GM04503 (cell line): ENCODE measurements around the gene CTIF.

ENCODE experiments used
- DNase-seq: peaks from one replicate; pipeline ENCODE4 v3.0.0-alpha.2; 2012; ENCODE audit warnings: low read depth

CTIF gene

DNA sequence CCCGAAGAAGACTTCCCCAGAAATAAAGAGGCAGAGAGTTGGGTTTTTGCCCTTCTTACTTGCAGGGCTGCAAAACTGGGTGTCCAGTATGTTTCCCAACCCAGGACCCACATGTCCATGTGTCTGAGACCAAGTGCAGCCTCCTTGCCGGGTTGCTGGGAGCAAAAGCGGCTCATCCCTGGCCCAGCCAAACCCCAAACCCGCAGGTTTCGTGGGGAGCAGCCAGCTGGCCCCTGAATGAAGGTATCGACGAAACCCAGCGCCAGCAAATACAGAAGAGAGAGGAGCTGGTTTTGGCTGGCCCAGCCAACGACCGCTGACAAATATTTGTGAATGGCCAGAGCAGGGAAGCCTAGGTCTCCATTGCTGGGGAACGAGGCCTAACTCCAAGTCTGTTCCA is 214.9 kb downstream of the CTIF start:
- no peak for DNase-seq

DNA sequence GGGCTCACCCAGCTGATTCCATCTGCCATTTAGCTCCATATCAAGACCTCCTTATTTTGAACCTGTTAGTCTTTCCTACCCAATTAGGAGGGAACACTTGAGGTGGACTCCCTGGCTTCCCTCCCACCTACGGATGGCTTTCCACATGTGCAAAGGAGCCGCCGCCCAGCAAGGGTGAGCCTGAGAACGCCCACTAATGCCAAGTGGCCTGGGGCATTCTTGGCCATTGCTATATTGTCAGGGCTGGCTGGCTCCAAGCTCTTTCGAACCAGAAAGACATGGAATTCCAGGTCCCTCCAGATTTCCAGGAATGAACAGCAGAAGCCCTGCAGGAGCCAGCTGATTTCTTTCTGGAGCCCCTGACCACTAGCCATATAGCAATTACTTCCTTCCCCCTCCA is 215.7 kb downstream of the CTIF start:
- DNase-seq, result no peak

DNA sequence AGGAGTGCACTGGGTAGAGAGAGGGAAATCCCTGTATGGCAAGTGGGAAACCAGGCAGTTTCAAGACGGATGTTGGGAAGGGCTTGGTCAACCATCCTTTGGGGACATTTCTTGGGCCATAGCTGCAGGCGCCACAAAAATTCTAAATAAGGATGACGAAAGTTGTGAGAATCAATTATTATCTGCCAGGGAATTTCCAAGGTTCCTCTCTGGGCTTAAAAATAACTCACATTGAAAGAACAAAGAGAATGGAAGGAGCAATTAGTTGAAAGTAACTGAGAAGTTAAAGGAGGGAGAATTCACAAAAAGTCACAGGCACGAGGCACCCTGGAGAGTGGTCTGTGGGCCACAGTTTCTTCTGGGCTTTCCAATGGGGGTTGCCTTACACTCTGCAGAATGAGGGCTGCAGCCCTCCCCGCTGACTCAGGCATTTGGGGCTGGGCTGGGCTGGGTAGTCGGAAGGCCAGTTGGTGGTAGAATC is 216.2 kb downstream of the CTIF start:
- no peak for DNase-seq

DNA sequence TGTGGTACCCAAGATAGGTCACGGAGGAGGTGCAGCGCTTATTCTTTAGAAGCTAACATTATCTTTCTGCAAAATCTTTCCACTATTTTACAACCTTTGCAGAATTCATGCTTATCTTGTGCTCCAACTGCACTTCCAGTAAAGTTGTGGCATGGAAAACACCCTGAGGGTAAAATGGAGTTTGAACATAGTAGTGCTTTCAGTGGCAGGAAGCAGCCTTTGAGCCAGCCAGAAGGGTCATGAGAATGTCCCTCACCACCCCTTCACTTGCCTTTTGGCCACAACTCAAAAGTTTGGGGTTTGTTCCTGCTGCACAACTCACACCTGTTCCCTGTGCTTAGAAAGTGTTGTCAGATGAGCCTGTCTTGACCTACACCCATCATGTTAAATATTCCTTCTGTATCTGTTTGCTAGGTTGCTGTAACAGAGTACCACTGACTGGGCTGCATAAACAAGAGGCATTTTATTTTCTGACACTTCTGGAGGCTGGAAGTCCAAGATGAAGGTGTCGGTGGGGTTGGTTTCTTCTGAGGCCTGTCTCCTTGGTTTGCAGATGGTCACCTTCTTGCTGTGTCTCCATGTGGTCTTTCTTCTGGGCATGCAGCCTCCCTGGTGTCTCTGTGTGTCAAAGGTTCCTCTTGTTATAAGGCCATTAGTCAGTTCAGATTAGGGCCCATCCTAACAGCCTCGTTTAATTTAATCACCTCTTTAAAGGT is 217.8 kb downstream of the CTIF start:
- DNase-seq, result no peak

DNA sequence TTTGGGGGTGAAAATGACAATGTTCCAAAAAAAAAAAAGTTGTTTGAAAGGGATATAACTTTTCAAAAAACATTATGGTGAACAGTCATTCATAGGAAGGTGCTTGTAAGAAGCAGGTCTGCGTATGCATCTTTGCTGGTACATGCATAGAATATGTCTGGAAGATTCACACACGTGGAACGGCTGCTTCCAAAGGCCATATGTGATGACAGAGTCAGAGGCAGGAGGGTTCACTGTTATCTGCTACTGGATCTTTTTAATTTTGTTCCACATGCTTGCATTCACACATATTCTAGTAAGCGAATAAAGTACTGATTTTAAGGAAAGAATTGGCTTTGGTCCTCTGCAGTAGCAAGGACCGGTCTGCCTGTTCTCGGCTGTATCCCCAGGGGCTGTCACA is 218.5 kb downstream of the CTIF start:
- no peak for DNase-seq

DNA sequence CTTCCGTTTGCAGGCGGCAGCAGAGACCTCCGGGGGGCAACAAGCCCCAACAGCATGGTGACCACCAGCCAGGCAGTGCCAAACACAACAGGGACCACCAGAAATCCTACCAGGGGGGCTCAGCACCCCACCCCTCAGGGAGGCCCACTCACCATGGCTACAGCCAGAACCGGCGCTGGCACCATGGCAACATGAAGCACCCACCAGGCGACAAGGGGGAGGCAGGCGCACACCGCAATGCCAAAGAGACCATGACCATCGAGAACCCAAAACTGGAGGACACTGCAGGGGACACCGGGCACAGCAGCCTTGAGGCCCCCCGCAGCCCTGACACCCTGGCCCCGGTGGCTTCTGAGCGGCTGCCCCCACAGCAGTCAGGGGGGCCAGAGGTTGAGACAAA is 219.1 kb downstream of the CTIF start:
- no peak for DNase-seq

DNA sequence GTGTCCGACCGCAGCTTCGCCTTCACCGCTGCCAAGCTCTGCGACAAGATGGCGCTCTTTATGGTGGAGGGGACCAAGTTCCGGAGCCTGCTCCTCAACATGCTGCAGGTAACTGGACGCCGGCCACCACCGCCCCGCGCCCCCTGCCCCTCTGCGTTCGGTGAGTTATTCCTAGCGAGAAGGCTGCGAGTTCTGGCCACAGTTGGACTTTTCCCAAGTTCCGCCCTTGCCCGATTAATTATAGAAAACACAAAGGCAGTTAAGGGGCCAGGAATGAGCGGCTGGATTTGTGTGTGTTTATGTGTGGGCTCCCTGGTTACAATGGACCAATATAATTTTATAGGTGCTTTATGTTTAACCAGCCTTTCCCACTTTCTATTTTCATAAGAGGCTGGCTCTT is 222.8 kb downstream of the CTIF start:
- no peak for DNase-seq

DNA sequence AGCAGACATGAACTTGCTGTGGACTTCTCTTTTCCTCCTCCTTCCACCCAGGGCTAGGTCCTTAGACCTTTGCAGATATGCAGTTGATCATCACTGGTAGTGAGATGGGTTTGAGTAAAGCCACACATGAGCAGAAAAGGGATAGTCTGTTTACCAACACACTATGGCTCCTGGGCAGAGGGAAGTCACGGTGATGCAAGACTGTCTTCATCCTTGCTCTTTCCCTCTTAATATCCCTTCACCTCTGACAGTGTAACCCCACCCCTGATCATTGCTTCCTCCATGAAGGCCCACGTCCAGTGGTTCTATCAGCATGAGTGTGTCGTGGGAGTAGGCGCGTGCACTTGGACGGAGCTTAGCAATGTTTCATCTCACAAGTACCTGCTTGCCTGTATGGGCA is 223.2 kb downstream of the CTIF start:
- DNase-seq, result no peak

DNA sequence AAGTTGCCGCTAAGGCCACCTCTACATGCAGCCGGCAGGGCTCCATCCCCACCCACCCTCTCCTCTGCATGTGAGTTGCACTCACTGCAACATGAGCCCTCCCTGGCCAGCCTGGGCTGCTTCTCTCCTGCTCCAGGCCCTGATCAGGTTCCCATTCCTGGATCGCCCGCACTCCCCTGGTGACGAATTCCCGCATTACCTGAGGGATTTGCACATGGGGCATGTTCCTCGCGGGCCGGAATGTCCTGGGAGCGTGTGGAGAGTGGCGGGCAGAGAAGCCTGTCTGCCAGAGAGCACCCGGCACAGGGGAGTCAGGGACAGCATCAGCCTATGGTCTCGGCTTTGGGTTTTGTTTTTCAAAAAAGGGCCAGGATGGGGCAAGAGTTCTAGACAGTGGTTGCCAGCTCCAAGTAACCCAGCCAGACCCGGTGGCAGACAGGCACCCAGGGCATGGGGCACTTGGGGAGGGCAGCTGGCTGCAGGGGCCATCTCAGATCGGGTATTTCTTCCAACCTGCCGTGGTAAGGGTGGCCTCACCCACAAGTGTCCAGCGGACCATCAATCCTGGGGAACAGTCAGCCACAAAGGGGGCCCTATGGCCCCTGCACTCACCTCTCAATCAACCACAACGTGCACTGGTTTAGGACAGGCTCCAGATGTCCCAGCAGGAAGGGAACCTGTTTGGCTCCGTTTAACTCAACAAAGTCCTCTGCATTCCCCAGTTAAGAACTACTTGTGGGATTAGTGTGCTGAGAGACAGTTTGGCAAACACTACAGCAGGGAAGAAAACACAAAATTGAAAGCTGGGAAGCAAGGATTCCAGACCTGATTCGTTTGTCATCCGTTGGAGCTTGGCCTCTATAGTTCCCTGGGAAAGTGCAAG is 224.2 kb downstream of the CTIF start:
- DNase-seq, result no peak

DNA sequence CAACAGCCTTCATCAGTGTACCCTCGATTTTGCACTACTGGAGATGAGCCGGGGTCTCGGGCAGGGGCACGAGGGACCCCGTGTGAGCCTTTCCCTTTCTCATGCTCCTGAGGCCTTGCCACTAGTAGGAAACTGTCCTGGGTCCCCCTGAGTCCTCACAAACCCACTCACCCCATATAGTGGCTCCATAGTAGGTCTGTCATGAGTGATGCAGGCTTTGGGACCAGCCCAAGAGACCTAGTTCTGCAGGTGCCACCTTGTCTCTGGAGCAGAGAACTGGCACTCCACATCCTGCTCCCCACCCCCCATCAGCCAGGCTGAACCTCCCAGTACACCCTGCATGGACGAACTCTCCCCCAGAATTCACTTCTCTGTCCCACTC is 224.9 kb downstream of the CTIF start:
- no peak for DNase-seq

DNA sequence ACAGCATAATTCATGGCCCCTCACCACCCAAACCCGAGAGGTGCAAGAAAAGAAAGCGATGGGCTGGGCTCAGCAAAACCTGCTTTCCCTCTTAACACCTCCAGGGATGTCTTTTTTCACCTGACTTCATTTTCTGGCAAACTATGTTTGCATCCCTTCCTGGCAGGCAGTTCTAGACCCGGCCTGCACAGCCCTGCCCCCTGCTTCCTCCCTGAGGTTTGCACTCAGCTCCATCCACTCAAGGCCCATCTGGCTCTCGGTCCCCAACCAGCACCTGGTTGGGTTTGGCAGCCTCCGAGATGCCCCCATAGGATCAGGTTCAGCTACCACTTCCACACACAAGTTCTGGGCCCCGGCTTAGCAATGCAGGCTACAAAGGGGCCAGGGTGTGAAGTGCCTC is 226.2 kb downstream of the CTIF start:
- DNase-seq, result no peak

DNA sequence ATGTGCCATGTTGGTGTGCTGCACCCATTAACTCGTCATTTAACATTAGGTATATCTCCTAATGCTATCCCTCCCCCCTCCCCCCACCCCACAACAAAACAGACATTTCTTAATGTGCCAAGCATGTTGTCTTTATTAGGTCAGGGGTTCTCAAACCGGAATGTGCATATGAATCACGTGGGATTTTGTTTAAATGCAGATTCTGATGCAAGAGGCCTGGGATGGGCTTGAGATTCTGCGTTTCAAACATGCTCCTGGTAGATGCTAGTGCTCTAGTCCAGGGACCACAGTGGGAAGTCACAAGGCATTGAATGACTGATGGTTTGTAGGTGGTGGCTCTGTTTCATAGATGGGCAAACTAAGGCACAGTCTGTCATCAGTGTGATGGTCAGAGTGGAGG is 227.2 kb downstream of the CTIF start:
- DNase-seq, result no peak

DNA sequence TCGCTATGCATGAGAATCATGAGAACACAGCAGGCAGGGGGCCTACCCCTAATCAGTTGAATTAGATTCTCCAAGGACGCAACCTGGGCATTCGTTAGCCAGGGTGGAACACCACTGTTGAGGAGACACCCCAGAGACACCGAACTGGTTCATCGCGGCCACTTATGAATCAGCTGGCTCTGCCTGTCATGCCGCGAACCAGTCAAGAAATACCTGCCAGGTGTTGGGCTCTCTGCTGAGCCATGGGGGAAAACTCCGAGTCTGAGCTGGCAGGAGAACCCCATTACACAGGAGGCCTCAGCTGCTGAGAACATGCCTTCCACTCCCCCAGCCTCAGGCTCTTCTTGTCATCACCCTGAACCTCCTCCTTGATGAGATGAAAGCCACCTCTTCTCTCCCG is 227.7 kb downstream of the CTIF start:
- no peak for DNase-seq

DNA sequence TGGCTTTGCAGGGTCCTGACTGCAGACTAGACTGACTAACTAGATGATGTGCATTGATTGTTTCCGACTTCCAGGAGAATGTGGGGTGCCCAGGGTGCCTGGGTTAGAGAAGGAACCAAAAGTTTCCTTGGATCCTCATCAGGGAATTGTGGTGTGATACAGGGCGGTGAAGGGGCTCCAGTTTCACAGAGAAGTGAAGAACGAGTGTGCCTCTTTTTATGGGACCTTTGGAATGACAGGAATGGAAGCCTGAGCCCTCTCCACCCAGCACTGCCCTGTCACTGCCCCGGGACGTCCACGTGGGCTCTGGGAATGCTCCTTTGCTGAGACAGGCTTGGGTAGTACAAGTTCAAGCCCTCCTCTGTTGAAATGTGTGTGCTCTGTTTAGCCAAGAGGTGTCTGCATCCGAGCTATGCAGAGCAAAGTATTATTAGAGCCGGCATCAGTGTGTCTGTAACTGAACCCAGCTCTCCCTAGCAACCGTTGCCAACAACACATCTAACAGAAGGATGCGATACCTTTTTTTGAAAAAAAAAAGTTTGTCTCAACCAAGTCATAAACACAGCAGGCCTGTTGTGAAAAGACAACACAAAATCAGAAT is 228.4 kb downstream of the CTIF start:
- DNase-seq, result peak; percentile 76

DNA sequence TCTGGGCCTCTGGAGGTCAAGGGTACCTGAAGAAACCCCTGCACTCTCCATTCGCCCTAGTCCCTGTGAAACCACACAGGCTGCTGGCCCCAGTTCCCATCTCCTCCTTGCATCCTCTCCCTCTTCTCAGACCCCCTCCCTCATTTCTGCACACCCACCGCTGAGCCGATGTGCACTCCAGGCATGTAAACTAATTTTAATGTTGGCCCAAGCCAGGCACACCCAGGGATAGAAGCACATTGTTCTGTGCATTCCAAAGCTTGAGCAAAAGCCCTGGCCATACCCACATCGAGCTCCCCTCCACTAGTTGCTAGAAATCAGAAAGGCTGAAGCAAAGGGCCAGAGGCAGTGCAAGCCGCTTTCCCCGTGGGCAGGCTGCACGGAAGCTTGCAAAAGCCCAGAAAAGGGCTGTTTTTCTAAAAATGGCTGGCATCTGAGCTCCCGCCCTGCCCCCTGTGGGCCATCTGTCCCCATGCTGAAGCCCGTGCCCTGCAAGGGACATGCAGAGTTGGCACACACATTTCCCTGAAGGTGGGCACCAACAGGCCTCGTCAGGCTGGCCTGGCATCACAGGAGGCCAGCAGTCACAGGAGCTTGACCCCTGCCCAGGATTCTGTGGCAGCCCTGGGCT is 230.3 kb downstream of the CTIF start:
- DNase-seq, result no peak

DNA sequence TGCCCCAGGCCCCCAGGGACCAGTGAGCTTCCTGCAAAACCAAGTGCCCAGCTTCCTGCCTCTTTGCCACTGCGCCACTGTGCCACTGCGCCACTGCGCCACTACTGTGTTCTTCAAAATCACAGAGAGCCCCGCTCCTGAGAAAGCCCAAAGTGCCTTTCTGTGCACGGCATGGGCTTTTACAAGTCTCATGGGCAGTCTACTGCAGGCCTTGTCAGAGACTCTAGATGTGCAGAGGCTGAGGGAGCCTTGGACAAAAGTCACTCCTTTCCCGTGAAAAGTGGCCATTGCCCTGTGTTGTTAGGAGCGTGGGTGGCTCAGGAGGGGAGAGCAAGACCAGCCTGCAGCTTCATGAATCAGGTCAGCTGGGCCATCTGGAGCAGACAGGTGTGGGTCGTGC is 231.4 kb downstream of the CTIF start:
- DNase-seq, result no peak

DNA sequence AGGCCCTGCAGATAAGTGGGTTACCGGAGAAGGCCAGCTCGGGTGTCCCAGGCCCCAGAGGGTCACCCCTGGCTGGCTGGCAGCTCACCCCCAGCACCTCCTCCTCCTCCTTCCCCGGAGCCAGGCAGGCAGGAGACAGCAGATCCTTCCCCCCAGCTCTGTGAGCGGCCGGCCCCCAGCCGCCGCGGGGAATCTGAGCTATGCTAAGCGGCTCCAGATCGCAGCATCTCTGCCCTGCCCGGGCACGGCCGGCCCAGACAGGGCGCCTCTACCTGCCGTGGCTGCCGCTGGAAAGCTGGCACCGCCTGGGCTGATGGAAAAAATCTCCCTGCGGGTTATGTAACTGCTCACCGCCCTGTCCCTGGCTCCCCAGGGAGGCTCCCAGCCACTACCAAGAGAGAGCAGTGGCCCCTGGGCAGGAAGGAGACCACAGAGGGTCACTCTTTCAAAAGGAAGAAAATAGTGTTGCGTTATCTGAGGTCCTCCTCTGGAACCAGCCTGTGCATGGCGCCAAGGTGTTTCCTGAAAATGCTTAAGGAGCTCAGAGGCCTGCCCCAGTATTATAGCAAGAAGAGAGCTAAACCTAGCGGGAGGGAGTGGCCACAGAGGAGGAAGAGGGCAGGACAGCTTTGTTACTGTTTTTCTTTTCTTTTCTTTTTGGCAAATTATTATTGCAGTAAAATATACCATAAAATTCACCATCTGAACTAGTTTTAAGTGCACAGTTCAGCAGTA is 233.0 kb downstream of the CTIF start:
- no peak for DNase-seq

DNA sequence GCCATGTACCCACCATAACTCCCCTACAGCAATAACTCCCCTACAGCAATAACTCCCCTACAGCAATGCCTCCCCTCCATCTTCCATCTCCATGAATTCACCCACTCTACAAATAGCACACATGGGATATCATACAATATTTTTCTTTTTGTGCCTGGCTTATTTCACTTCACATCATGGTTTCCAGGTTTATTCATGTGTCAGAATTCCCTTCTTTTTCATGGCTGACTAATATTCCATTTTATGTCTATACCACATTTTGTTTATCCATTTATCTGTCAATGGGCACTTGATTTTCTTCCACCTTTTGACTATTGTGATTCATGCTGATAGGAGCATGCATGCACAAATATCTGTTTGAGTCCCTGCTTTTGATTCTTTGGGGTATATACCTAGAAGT is 233.6 kb downstream of the CTIF start:
- DNase-seq, result no peak

DNA sequence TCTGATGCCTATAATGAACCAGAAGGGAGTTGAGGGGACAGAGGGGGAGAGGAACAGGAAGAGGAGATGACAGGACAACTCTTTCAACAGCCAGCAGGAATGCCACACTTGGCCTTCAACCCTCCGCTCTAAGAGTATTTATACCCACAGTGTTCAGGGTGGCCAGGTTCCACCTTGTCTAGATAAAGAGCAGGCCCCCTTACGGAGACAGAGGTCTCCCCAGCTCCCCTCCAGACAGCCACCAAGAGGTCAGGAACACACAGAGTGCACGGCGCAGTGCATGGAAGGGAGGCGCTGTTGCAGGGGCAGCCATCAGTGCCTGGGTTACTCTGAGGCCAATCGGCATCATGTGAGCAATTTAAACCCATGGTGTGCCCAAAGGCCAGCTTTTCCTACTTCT is 235.0 kb downstream of the CTIF start:
- no peak for DNase-seq

DNA sequence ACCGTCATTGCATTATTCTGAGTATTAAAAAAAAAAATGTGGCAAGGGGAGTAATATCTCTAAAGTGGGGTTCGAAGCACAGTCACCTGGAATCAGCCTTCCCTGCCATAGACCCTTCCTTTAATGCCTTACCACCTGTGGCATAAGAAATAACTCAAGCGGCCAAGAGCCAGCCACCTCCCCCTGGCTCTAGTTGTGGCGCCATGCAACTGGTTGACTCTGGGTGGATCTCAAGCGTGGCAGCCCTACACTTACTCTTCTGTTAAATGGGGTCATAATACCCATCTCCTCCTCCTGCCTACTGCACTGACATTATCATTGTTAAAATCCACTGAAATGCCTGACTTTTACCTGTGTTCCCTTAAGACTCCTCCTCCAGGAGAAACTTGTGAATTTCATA is 236.1 kb downstream of the CTIF start:
- DNase-seq, result no peak

DNA sequence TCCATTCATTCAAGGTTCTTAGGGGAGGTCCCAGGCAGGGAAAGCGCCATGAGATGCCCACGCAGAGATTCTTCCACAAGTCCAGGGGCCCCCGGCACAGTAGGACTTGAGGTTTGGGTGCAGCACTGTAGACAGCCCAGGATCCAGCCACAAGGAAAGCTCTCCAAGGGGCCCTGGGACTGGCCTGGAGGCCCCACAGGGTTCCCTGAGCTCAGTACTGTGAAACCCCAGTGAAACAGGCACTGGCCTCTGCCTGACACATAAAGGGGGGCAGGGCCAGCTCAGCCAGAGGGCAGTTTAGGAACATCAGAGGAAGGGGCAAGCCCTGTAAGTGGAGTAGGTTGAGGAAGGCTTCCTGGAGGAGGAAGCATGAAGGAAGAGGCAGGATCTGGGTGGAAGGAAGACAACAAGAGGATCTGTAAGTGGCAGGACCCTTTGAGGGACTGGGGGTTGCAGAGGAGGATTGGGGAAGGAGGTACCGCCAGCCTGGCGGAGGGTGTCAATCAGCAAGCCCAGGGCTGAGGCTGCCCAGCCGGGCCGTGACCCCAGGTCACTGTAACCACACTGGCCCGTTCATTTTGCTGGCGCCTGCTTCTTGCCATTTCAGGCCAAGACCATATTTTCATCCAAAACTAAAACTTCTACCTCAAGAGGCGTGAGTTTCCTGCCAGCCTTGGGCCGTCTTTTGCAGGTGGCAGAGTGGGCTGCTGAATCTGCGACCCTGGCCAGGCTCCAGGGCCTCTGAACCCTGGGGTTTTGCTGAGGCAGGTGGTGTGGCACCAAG is 236.7 kb downstream of the CTIF start:
- no peak for DNase-seq
